ENCODE measurements around the gene ERICH3.

- no peak for TF ChIP-seq EP300 (IDR thresholded peaks at IDR 0.05)
- no peak for TF ChIP-seq CTCF (IDR thresholded peaks at IDR 0.05)
These were observed 87.2 kb downstream of the ERICH3 start for GRCh38 chr1:74586253-74586897.

All from ovary (tissue), 3 donors.